Measurements from ENCODE around the gene RERG.
"Not testable (repeated sequence)": the region's sequence is repeated elsewhere in the genome, so short reads cannot be mapped to it uniquely, and the experiment has no call there.

RERG gene

DNA sequence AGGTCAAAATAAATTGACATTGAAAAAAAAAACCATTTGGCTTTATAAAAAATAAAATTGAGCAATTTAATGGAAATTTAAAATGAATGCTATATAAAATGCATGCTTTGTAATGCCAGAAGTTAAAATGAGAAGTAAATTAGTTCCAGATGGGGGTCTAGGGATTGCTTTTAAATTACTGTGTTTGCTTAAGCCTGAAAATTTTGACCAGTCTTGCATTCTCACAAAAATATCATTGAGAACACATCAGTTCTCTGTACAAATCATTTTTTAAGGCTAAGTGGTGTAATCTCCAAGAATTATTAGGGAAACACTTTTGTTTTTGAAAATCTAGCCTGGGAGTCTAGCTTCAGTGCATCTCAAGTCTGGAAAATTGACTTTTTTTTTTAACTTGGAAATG is 90.7 kb downstream of the RERG start:
- no peak for DNase-seq

GRCh38 chr12:15123401-15123800 is 97.8 kb downstream of the RERG start:
- no peak for DNase-seq

- DNase-seq: no peak
Observed at GRCh38 chr12:15122344-15122743, 98.9 kb downstream of the RERG start.

DNA sequence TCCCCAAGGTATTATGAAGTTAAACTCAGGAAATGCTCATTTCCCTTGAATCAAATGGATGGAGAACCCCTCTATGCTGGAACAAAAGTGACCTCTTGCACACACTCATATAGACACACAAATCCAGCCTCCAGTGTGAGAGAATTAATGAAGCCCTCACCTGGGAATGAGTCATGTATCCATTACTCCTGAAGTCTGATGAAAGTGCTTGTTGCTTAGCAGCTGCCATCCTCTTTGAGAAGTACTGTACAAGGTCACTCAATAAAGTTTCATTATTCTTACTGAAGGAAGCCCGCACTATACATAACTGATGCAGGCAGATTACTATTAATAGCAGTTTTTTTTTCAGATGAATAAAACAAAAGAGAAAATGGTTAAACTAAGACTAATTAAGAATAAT is 102.3 kb downstream of the RERG start:
- DNase-seq: no peak

DNA sequence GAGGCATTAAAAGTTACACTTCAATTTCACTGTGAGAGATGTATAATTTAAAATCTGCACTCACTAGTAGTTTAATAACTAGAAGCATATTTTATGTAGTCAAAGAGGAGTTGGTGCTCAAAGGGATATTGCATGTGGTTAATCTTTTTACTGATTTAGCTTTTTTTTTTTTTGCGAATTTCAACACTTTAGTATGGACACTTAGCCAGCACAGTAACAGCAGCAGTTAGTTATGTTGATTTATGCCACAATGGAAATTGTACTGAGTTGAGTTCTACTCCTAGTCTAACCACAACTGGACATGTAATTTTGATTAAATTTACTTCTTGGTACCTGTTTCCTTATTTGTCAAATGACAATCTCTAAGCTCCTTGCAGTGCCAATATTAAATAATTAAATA is 104.2 kb downstream of the RERG start:
- DNase-seq: no peak

GRCh38 chr12:15116086-15116485 is 105.1 kb downstream of the RERG start:
- no peak for DNase-seq

- DNase-seq: no peak
Observed at GRCh38 chr12:15115434-15115833, 105.8 kb downstream of the RERG start.

- no peak for DNase-seq
Observed at GRCh38 chr12:15114501-15114900, 106.7 kb downstream of the RERG start.

DNA sequence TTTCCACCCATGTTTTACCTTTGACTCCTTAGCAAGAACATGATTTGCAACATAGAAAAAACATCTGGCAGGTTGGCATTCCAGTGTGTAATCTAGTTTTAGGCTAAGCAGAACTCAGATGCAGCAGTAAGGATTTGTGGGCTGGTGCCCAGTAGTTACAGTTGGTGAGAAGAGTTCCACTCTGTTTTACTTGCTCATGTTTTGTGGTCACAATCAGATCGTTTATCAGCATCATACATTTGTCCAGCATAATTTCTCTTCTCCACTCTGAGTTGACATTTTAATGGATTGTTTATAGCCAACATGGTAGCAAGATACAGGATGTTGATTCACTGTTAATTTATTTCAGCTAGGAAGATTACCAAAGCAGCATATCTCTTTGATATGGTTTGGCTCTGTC is 128.4 kb downstream of the RERG start:
- no peak for DNase-seq

GRCh38 chr12:15090441-15090840 is 130.8 kb downstream of the RERG start:
- DNase-seq: no peak

GRCh38 chr12:15088105-15088504 is 133.1 kb downstream of the RERG start:
- no peak for DNase-seq

DNA sequence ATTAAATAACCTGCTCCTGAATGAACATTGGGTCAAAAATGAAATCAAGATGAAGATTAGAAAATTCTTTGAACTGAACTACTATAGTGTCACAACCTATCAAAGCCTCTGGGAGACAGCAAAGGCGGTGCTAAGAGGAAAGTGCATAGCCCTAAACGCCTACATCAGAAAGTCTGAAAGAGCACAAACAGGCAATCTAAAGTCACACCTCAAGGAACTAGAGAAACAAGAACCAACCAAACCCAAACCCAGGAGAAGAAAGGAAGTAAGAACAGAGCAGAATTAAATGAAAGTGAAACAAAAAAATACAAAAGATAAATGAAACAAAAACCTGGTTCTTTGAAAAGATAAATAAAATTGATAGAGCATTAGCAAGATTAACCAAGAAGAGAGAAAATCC is 143.5 kb downstream of the RERG start:
- not testable (repeated sequence) for DNase-seq

DNA sequence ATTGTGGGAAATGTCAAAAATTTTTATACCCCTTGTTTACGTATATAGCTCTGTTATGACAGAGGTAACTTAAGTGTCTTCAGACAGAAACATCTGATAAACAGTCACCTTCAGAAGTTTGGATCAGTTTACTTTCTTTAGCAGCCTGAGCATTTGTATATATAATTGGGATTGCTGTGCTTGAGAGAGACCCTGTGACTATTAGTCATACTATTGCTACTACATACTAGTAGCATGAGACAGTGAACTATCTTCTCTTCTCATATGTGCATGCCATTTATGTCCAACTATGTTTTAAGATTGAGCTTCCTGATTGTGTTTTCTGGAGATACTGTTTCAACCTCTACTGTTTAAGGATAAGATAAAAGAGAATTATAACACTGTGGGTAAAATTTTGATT is 146.9 kb downstream of the RERG start:
- DNase-seq: no peak

DNA sequence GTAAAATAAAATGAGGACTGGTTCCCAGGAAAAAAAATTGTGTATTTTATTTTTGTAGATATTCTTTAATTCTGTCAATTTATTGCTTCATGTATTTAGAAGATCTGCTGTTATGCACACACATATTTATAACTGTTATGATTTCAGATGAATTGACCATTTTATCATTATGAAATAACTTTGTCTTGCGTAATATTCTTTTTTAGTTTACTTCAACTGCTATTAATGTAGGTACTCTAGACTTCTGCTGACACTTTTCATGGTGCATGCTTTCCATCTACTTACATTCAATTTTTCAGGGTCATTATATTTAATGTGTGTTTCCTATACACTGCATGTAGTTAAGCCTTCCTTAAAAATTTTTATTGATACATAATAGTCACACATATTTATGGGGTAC is 162.1 kb downstream of the RERG start:
- no peak for DNase-seq
